Activated naive CD4-positive, alpha-beta T cell treated with anti-CD3 and anti-CD28 coated beads, Interleukin-2, amount 50 U/mL, for 16 hours (primary cell): ENCODE measurements around the gene HCST.

Source experiments
- DNase-seq: peaks from one replicate; pipeline ENCODE4 v3.0.0-alpha.2; 2020

The HCST gene

DNA sequence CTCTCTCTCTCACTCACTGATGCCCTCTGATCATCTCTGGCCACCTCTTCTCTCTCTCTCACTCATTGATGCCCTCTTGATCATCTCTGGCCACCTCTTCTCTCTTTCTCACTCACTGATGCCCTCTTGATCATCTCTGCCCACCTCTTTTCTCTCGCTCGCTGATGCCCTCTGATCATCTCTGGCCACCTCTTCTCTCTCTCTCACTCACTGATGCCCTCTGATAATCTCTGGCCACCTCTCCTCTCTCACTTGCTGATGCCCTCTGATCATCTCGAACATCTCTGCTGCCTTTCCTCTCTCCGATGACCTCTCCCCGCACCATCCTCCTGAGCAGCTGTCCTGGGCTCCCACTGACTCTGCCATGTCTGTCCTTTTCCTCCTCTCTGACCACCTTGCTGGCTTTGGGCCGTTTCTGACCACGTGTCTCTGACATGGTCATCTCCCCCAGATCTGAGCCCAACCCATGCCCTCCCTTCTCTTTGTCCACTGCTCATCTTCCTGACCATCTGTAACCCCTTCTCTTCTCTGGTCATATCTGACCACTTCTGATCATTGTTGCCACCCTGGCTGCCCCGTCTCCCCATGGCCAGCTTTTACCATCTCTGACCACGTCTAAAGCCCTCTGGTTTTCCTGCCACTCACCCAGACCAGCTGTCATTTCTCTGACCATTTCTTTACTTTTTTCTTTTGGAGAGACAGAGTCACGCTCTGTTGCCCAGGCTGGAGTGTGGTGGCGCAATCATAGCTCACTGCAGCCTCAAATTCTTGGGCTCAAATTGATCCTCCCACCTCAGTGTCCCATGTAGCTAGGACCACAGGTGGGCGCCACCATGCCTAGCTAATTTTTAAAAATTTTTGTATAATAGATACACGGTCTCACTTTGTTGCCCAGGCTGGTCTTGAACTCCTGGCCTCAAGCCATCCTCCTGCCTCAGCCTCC, 36.2 kb downstream of the HCST start:
- no peak for DNase-seq

GRCh38 chr19:35939307-35940077, 37.2 kb downstream of the HCST start:
- no peak for DNase-seq

GRCh38 chr19:35940078-35940775, 37.9 kb downstream of the HCST start:
- DNase-seq = no peak

GRCh38 chr19:35940839-35941238, 38.5 kb downstream of the HCST start:
- no peak for DNase-seq

DNA sequence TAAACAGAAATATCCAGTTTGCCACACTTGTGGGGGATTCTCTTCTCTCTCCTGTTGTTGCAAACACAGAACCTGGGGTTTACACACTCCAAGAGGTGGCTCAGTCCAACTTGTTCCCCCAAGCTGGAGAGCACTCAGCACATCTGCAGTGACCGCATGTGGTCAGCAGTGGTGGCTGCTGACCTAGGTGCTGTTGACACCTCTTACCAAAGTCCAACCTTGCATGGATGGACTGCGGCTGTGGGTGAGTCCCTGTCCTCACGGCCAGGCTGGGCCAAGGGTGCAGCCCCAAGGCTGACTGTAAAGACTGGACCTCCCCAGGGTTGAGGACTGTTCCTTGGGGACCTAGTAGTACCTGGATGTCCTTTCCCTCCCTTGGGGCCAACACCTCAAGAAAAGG, 39.9 kb downstream of the HCST start:
- DNase-seq = no peak

GRCh38 chr19:35943321-35944301, 41.3 kb downstream of the HCST start:
- no peak for DNase-seq

- DNase-seq = no peak
Observed at GRCh38 chr19:35944556-35944955, 42.2 kb downstream of the HCST start.

GRCh38 chr19:35945121-35945790, 42.9 kb downstream of the HCST start:
- DNase-seq = no peak

- no peak for DNase-seq
Observed at GRCh38 chr19:35946203-35946602, 43.9 kb downstream of the HCST start.

- no peak for DNase-seq
Observed at GRCh38 chr19:35949131-35949530, 46.8 kb downstream of the HCST start.
